Measurements from ENCODE around the gene VEZF1.
A peak's percentile ranks its signal among the peaks of the same experiment; 100 is the strongest.

Gene VEZF1

GRCh38 chr17:57987581-57988300 is at the start of gene VEZF1:
VEZF1 (minus strand) TSS chr17:57988254; CDS start chr17:57988111, 143 bp downstream.
- peak in 1 of 2 donors; percentile 56 for DNase-seq (ENCODE audit: low spot score in 2 of 2)
- H3K4me1 Mint-ChIP-seq = peaks cover 64% of the 10 kb centered on the region
- H3K4me3 Mint-ChIP-seq = peak within 1 kb of the TSS; percentile 91
- H3K36me3 Mint-ChIP-seq (ENCODE audit: insufficient read depth) = peaks cover 24% of the 10 kb centered on the region
- H3K27me3 Mint-ChIP-seq = no peaks in the 10 kb centered on the region
- no peaks in the 10 kb centered on the region for H3K9me3 Mint-ChIP-seq
- peak within 1 kb of the TSS; percentile 92 for H3K27ac Mint-ChIP-seq (ENCODE audit: low read depth)
- peak; percentile 73 for ATAC-seq (replicated peaks; ENCODE audit: extremely low read depth, poor library complexity, severe bottlenecking)

- no peaks in the 10 kb centered on the region for H3K4me1 Mint-ChIP-seq
- no peak overlapping the region for H3K27ac Mint-ChIP-seq (ENCODE audit: low read depth)
- H3K4me3 Mint-ChIP-seq = no peak overlapping the region
- no peak for DNase-seq (ENCODE audit: low spot score in 2 of 2)
- no peak for ATAC-seq (replicated peaks; ENCODE audit: extremely low read depth, poor library complexity, severe bottlenecking)
- peaks cover 26% of the 10 kb centered on the region for H3K27me3 Mint-ChIP-seq
- no peaks in the 10 kb centered on the region for H3K36me3 Mint-ChIP-seq (ENCODE audit: insufficient read depth)
- H3K9me3 Mint-ChIP-seq = no peaks in the 10 kb centered on the region
Observed at GRCh38 chr17:58032691-58033415, 44.8 kb upstream of the VEZF1 start.

GRCh38 chr17:58028578-58028977 is 40.5 kb upstream of the VEZF1 start:
- Mint-ChIP-seq H3K36me3 (ENCODE audit: insufficient read depth) (peaks cover 2% of the 10 kb centered on the region), H3K27ac (ENCODE audit: low read depth) (no peak overlapping the region), H3K4me3 (no peak overlapping the region), H3K9me3 (no peaks in the 10 kb centered on the region), H3K4me1 (no peaks in the 10 kb centered on the region), H3K27me3 (peaks cover 53% of the 10 kb centered on the region)
- ATAC-seq (replicated peaks; ENCODE audit: extremely low read depth, poor library complexity, severe bottlenecking) = no peak
- DNase-seq (ENCODE audit: low spot score in 2 of 2) = no peak

- H3K4me3 Mint-ChIP-seq = no peak overlapping the region
- H3K27ac Mint-ChIP-seq (ENCODE audit: low read depth) = no peak overlapping the region
- no peaks in the 10 kb centered on the region for H3K9me3 Mint-ChIP-seq
- no peaks in the 10 kb centered on the region for H3K4me1 Mint-ChIP-seq
- DNase-seq (ENCODE audit: low spot score in 2 of 2) (no peak), ATAC-seq (replicated peaks; ENCODE audit: extremely low read depth, poor library complexity, severe bottlenecking) (no peak)
- no peaks in the 10 kb centered on the region for H3K36me3 Mint-ChIP-seq (ENCODE audit: insufficient read depth)
- H3K27me3 Mint-ChIP-seq = peaks cover 43% of the 10 kb centered on the region
Observed at GRCh38 chr17:58020401-58020800, 32.3 kb upstream of the VEZF1 start.

GRCh38 chr17:58019521-58019920 is 31.5 kb upstream of the VEZF1 start:
- H3K27ac Mint-ChIP-seq (ENCODE audit: low read depth) = no peak overlapping the region
- ATAC-seq (replicated peaks; ENCODE audit: extremely low read depth, poor library complexity, severe bottlenecking) = no peak
- no peak overlapping the region for H3K4me3 Mint-ChIP-seq
- no peak for DNase-seq (ENCODE audit: low spot score in 2 of 2)
- H3K27me3 Mint-ChIP-seq = peaks cover 34% of the 10 kb centered on the region
- no peaks in the 10 kb centered on the region for H3K9me3 Mint-ChIP-seq
- H3K4me1 Mint-ChIP-seq = no peaks in the 10 kb centered on the region
- no peaks in the 10 kb centered on the region for H3K36me3 Mint-ChIP-seq (ENCODE audit: insufficient read depth)

- no peaks in the 10 kb centered on the region for H3K9me3 Mint-ChIP-seq
- no peak overlapping the region for H3K4me3 Mint-ChIP-seq
- DNase-seq (ENCODE audit: low spot score in 2 of 2) (no peak), ATAC-seq (replicated peaks; ENCODE audit: extremely low read depth, poor library complexity, severe bottlenecking) (no peak)
- H3K36me3 Mint-ChIP-seq (ENCODE audit: insufficient read depth) = no peaks in the 10 kb centered on the region
- no peaks in the 10 kb centered on the region for H3K4me1 Mint-ChIP-seq
- H3K27me3 Mint-ChIP-seq = peaks cover 30% of the 10 kb centered on the region
- H3K27ac Mint-ChIP-seq (ENCODE audit: low read depth) = no peak overlapping the region
Observed at GRCh38 chr17:58019039-58019438, 31.0 kb upstream of the VEZF1 start.

GRCh38 chr17:58010067-58010799 is 22.2 kb upstream of the VEZF1 start:
- peaks cover 24% of the 10 kb centered on the region for H3K36me3 Mint-ChIP-seq (ENCODE audit: insufficient read depth)

GRCh38 chr17:58007781-58008706 is 20.0 kb upstream of the VEZF1 start:
- DNase-seq (ENCODE audit: low spot score in 2 of 2) = no peak
- peak overlapping the region; percentile 100 for H3K4me3 Mint-ChIP-seq
- H3K27me3 Mint-ChIP-seq = no peaks in the 10 kb centered on the region
- ATAC-seq (replicated peaks; ENCODE audit: extremely low read depth, poor library complexity, severe bottlenecking) = no peak
- peaks cover 43% of the 10 kb centered on the region for H3K4me1 Mint-ChIP-seq
- no peaks in the 10 kb centered on the region for H3K9me3 Mint-ChIP-seq
- peak overlapping the region; percentile 99 for H3K27ac Mint-ChIP-seq (ENCODE audit: low read depth)
- H3K36me3 Mint-ChIP-seq (ENCODE audit: insufficient read depth) = peaks cover 45% of the 10 kb centered on the region

More at GRCh38 chr17:58010067-58010799, 22.2 kb upstream of the VEZF1 start:
- DNase-seq (ENCODE audit: low spot score in 2 of 2) = no peak
- Mint-ChIP-seq H3K27me3 (no peaks in the 10 kb centered on the region), H3K27ac (ENCODE audit: low read depth) (no peak overlapping the region), H3K9me3 (no peaks in the 10 kb centered on the region), H3K4me1 (peaks cover 24% of the 10 kb centered on the region), H3K4me3 (no peak overlapping the region)
- ATAC-seq (replicated peaks; ENCODE audit: extremely low read depth, poor library complexity, severe bottlenecking) = no peak

GRCh38 chr17:58006924-58007780 is 19.1 kb upstream of the VEZF1 start, which contains the start of gene SRSF1:
SRSF1 (minus strand) TSS chr17:58007246; CDS start chr17:58007137, 109 bp downstream.
- Mint-ChIP-seq H3K9me3 (no peaks in the 10 kb centered on the region), H3K4me1 (peaks cover 52% of the 10 kb centered on the region), H3K4me3 (peak within 1 kb of the TSS; percentile 100), H3K27ac (ENCODE audit: low read depth) (peak within 1 kb of the TSS; percentile 99), H3K36me3 (ENCODE audit: insufficient read depth) (peaks cover 54% of the 10 kb centered on the region), H3K27me3 (no peaks in the 10 kb centered on the region)
- DNase-seq (ENCODE audit: low spot score in 2 of 2) = peak; percentile 92 to 96
- ATAC-seq (replicated peaks; ENCODE audit: extremely low read depth, poor library complexity, severe bottlenecking) = peak; percentile 90

GRCh38 chr17:58006560-58006923 is 18.5 kb upstream of the VEZF1 start:
- no peaks in the 10 kb centered on the region for H3K27me3 Mint-ChIP-seq
- peaks cover 58% of the 10 kb centered on the region for H3K36me3 Mint-ChIP-seq (ENCODE audit: insufficient read depth)
- ATAC-seq (replicated peaks; ENCODE audit: extremely low read depth, poor library complexity, severe bottlenecking) (peak; percentile 1), DNase-seq (ENCODE audit: low spot score in 2 of 2) (peak in 1 of 2 donors; percentile 17)
- H3K4me1 Mint-ChIP-seq = peaks cover 57% of the 10 kb centered on the region
- H3K9me3 Mint-ChIP-seq = no peaks in the 10 kb centered on the region
- H3K4me3 Mint-ChIP-seq = peak overlapping the region; percentile 100
- H3K27ac Mint-ChIP-seq (ENCODE audit: low read depth) = peak overlapping the region; percentile 99

Data from central memory CD8-positive, alpha-beta T cell (primary cell).